Stimulated activated CD4-positive, alpha-beta T cell treated with anti-CD3 and anti-CD28 coated beads, Interleukin-1b, Interleukin-23, amount 100 ng/mL, for 48 hours (primary cell): ENCODE data around the gene ABCD1.
A peak's percentile ranks its signal among the peaks of the same experiment; 100 is the strongest.
"Not testable (repeated sequence)": the region's sequence is repeated elsewhere in the genome, so short reads cannot be mapped to it uniquely, and the experiment has no call there.

Experiments
- DNase-seq: peaks from one replicate; pipeline ENCODE4 v3.0.0-alpha.2; 2020

The ABCD1 gene

DNA sequence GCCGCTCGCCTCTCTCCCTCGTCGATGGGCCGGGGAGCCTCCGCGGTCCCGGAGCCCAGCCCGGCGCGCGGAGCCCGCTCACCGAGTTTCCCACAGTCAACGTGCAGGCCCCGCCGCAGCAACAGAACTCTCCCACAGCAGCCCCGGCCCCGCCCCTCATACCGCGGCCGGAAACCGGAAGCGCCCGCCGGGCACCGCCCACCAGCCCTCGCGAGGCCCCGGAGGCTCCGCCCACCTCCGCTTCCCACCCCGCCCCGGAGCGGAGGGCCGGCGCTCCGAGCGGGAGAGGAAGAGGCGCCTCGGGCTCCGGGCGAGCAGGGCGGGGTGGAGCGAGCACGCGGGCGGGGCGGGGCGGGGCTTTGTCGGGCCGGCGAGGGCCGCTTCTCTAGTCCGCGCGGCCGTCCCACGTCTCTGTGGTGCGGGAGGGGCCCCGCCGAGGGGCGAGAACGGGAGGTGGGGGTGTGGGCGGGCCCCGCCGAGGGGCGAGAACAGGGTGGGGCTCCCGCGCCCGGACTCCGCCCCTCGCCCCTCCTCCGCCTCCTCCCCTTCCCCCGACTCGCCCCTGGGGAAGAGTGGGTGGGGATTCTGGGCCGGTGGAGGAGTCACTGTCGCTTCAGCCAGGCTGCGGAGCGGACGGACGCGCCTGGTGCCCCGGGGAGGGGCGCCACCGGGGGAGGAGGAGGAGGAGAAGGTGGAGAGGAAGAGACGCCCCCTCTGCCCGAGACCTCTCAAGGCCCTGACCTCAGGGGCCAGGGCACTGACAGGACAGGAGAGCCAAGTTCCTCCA lies at the start of gene ABCD1, which contains the start of gene BCAP31:
Gene ABCD1, plus strand, starts transcription at position 605 of the 787 bp plus-strand sequence. CDS start 411 bp downstream, outside the sequence.
Gene BCAP31, minus strand, starts transcription at position 136 of the 787 bp plus-strand sequence. CDS start 1,143 bp downstream, outside the sequence.
- peak; percentile 87 for DNase-seq

DNA sequence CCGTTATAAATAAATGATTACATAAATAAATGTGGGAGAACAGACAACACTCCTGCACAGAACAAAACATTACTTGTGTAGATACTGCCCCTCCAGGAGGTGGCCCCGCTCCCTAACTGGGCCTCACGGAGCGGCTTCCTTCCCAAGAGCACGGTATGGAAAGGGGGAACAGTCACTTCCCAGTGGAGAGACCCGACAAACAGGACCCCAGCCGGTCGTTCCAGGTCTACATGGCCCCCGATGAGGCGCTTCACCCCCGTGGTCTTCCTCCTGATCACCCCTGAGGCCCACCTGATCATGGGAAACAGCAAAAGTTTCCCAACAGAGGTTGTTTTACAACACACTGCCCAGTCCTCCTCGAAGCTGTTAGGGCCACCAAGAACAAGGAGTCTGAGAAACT lies 43.5 kb upstream of the ABCD1 start:
- no peak for DNase-seq

DNA sequence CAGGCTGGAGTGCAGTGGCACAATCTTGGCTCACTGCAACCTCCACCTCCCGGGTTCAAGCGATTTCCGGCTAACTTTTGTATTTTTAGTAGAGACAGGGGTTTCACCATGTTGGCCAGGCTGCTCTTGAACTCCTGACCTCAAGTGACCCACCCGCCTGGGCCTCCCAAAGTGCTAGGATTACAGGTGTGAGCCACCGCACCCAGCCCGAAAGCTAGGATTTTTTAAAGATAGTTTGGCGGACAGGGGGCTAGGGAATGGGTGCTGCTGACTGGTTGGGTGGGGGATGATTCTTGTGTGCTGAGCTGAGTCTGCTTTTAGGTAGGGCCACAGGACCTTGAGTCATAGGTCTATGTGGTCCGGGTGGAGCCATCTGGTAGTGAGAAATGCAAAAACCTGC lies 41.2 kb upstream of the ABCD1 start:
- DNase-seq, result not testable (repeated sequence)

DNA sequence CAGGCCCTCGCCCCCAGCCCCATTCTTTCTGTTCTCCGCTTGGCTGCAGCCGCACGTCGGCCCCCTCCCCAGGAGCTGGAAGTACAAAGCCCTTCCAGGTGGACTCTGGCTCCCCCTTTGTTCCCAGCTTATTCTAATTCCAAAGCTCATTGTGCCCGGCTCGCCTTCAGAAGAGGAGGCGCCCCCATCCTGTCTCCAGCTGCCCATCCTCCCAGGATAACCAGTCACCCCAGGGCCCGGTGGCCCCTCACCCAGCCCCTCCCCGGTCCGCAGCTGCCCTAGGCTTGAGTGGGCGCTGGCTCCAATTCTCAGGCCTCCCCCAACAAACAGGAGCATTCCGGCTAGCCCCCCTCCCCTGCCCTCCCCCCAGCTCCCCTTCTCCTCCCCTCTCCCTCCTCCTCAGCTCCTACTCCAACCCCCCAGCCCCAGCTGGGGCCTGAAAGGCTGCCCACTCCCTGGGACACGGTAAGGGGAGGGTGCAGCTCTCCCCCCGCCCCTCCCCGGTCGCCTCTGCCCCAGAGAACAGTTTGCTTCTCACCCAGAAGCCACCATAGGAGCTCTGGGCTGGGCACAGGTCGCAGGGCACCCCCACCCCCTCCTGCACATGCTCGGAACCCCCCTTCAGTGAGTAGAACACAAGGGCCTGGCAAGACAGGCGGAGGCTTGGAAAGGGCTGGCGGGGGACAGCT lies 40.0 kb upstream of the ABCD1 start:
- DNase-seq, result no peak

DNA sequence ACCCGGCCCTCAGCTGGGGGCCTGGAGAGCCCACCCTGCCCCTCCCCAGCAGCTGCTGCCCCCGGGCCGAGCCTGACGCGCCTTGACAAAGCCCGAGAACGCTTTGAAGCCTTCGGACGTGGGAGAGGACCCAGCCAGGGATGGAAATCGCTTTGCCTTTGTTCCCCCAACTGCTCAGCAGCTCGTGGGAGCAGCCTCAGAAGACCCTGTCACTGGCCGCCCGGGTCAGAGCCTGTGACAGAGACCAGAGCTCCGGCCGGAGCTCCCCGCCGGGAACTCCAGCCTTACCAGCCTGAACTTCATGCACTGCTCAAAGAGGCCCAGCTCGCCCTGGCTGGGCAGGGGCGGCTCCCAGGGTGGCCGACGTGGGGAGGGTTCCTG lies 39.5 kb upstream of the ABCD1 start:
- no peak for DNase-seq

DNA sequence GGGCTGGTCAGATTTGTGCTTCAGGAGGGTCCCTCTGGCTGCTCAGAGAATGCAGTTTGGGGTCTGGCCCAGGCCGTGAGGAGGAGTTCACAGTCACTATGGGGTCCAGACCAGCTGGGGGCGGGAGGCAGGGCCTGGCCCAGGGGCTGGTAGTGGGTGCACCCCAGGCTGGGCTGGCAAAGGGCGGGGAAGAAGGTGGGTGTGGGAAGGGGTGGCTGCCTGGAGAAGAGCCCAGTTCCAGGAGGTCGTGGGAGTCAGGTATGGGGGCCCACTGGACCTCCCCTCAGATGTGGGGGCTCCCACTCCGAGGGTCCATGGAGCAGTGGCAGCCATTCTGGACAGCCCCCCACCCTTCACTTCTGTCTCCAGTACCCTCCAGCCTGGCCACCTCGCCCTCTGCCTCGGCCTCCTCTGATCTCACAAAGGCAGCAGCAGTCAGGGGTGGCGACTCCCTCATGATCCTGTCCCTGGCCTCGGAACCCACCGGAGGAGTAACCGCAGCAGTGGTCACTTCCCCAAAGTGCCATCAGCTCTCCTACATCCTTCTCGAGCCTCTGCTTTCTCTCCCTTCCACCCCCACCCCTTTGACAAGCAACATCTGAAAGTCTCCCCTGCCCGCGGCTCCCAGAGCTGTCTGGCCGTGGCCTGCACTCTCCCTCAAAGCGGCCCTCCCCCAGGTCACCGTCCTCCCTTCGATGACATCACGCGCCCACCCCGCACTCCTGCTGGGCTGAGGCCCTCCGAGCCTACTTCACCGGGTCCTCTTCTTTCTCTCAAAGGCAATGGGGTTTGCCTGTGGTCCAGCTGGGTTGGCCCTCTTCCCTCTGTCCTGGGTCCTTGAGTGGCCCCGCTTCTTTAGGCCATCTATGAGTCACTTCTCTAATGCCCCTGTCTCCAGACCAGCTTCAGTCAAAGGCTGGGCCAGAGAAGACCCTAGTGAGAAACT lies 38.6 kb upstream of the ABCD1 start:
- no peak for DNase-seq

DNA sequence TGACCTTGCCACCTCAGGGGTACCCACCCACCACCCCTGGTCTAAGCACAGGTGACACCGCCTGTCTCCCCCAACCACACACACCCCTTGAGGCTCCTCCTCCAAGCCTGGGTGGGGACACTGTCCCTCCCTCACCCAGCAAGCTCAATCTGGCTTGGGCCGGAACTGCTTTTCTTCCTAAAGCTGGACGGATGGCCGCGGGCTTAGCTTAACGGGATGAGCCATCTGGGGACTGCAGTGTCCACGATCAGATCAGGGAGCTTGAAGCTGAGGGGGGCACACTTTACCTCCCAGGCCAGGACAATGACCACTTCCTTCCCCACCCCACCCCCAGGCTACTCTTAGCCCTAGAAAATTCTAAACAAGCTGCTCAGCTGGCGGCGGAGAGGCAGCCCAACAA lies 37.9 kb upstream of the ABCD1 start:
- no peak for DNase-seq

DNA sequence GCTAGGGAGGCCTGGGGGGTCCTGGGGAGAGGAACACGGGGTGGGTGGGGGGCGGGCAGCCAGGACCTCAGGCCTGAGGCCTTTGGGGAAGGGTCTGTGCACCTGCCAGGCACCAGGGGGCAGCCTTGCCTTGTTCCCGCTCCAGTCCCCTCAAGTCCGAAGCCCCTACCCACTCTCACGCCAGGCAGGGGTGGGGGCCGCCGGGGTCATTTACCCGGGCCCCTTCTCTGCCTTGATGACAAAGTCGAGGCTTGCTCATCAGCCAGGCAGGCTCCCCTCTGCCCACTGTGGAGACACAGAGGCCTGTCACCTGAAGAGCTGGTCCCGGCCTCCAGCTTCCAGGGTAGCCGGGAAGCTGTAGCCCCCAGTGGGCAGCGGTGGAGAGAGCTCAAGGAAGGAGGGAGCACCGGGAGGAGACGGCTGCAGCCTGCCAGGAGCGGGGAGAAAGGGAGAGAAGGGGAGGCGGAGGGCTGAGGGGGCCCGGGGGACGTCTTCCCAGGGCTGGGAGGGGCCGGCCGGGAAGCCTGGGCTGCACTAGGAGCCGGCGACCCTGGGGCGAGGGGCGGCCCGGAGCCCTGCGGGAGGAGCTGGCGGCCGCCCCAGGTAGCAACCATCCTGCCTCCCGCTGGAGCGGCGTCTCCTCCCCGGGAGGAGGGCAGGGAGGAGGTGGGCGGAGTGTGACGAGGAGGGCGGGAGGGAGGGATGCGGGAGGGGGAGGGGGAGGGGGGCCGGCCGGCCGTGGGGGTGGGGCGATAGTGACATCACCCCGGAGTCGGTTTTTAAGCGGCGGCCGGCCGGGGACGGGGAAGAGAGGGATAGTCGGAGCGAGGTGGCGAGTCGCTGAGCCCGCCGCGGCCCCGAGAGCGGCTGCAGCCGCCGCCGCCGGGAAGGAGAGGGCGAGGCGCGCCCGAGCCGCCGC lies 37.3 kb upstream of the ABCD1 start, which contains the start of gene SLC6A8:
Gene SLC6A8, plus strand, starts transcription at position 806 of the 919 bp plus-strand sequence. CDS start 649 bp downstream, outside the sequence.
- no peak for DNase-seq

DNA sequence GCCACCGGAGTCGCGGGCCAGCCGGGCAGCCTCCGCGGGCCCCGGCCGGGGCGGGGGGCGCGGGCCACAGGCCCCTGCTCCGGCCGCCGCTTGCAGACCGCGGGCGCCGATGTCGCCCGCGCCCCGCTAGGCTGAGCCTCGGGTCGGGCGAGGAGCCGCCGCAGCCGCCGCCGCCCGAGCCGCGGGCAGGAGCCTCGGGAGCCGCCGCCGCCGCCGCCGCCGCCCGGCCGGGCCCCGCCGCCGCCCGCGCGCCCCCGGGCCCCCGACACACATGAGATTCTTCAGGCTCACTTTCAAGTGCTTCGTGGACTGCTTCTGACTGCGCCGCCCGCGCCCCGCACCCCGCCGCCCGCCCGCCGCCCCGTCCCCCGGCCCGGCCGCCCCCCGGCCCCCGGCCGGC lies 36.6 kb upstream of the ABCD1 start:
- no peak for DNase-seq

DNA sequence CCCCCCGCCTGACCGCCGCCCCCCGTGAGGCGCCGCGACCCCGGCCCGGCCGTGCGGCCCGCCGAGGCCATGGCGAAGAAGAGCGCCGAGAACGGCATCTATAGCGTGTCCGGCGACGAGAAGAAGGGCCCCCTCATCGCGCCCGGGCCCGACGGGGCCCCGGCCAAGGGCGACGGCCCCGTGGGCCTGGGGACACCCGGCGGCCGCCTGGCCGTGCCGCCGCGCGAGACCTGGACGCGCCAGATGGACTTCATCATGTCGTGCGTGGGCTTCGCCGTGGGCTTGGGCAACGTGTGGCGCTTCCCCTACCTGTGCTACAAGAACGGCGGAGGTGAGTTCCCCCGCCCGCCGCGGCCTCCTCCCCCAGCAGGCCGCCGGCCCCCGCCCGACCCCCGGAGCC lies 36.1 kb upstream of the ABCD1 start:
- DNase-seq, result no peak

DNA sequence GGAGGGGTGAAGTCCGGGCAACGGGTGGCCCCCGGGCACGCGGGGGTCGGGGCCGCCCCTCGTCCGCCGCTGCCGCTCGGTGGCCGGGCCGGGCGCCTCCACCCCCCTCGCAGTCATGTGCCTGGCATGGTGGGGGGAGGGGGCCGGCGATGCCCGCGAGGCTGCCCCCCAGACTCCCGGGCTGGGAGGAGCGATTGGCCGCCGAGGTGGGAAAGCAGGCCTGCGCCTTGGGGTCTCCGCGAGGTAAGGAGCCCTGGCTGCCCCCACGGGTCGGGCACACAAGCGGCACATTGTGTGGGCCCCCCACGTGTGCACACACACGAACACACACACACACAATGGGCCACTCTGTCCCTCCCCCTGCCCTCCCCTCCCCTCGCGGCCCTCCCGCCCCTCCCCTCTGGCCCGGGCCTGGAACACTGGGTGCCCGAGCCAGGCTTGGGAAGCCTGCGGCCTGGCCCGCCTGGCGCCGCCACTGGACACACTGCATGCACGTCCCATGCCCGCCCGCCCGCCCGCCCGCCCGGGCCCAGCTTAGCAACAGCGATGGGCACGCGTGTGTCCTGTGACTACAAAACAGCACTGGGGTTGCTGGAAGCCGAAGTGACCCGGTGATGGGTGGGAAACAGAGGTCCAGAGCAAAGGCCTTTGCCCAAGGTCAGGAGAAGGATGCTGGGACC lies 35.6 kb upstream of the ABCD1 start:
- no peak for DNase-seq

DNA sequence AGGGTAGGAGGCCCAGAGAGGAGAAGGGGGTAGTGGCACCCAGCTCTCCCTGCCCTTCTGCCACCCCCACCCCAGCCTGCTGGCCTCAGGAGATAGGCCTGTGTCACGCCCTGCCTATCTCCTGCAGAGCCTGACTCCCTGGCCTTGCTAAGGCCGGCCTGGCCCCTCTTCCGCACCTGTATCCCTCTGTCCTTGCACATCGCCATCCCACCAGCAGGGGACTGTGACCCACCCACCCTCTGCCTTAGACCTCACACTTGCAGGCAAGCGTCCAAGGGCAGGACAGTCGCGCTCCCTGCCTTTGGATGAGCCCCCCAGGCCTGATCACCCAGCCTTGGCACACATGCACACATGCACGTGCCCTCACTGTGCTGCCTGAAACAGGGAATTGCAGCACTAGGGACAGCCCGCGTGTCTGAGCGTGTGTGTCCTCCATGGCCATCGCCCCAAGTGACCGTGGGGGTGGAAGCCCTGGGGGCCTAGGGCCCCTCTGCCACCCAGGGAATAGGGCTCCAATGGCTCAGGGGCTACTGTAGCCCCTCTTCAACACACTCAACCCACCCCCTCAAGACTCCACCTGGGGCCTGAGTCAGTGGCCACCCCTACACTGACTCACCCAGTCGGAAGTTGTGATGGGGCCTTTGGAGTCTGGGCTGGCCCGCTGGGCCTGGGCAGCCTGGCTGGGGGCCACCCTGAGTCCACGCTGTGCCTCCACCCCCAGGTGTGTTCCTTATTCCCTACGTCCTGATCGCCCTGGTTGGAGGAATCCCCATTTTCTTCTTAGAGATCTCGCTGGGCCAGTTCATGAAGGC lies 34.8 kb upstream of the ABCD1 start:
- no peak for DNase-seq

DNA sequence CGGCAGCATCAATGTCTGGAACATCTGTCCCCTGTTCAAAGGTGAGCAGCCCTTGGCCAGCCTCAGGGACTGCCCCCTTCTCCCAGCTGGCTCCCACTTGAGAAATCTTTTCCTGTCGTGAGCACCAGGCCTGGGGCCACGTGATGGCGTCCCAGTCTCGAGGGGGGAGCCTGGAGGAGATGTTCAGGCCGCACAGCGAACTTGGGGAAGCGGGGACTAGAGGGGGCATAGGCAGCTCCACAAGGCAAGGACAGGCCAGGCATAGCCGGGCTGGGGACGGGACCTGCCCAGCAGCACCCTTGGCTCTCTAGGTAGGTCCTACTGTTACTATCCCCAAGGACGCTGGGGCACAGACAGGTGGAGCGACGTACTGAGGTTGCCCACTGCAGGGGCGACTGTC lies 34.2 kb upstream of the ABCD1 start:
- no peak for DNase-seq

DNA sequence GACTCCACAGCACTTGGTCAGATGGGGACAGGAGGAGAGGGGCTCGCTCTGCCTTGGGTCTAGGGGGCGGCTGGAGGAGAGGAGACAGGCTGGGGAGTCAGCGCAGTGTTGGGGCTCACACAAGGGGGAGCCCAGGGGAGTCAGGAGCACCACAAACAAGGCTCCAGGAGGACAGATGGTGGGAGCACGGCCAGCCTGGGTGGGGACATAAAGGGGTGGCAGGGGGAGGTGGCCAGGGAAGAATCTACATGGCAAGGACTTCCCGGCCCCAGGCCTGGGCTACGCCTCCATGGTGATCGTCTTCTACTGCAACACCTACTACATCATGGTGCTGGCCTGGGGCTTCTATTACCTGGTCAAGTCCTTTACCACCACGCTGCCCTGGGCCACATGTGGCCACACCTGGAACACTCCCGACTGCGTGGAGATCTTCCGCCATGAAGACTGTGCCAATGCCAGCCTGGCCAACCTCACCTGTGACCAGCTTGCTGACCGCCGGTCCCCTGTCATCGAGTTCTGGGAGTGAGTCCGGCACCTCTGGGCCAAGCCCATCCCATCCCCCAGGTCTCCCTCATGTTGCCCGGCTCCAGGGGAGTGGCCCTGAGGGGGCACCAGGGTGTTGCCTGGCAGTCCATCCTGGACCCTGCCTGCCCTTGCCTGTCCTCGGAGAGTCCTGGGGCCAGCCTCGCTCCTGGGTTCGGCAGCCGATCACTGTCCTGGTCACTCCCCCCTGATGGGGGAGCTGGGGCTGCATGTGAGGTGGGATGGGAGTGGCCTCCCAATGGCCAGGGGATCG lies 33.4 kb upstream of the ABCD1 start:
- not testable (repeated sequence) for DNase-seq

DNA sequence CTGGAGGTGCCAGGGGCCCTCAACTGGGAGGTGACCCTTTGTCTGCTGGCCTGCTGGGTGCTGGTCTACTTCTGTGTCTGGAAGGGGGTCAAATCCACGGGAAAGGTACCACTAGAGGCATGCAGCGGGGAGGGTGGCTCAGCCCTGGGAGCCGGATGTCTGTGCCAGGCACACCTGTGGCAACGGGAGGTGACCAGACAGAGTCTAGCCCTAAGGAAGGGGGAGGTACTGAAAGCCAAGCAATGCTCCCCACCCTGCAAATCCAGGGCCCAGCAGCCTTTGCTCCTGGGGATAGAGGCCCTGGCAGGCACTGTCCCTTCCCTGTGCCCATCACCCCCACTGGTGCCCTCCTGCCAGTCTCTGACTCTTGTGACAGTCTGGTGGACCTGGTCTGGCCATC lies 32.7 kb upstream of the ABCD1 start:
- DNase-seq, result no peak

DNA sequence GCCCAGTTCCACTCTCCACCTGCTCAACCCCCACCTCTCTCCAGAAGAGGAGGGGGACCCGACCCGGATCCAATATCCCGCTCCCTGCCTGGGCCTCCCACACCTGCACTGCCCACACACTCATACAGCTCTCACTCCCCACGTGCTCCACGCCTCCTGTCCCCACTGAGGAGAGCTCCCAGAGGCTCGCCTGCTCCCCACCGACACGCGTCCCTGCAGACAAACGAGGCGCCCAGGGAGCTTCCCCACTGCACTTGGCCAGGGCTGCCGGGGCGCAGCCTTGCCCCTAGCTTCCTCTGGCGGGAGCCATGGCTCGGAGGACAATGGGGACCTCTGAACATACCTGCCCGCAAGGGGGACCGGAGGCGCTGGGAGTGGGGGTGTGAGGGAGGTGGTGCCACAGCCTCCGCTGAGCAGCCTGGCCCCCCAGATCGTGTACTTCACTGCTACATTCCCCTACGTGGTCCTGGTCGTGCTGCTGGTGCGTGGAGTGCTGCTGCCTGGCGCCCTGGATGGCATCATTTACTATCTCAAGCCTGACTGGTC lies 32.0 kb upstream of the ABCD1 start:
- no peak for DNase-seq

DNA sequence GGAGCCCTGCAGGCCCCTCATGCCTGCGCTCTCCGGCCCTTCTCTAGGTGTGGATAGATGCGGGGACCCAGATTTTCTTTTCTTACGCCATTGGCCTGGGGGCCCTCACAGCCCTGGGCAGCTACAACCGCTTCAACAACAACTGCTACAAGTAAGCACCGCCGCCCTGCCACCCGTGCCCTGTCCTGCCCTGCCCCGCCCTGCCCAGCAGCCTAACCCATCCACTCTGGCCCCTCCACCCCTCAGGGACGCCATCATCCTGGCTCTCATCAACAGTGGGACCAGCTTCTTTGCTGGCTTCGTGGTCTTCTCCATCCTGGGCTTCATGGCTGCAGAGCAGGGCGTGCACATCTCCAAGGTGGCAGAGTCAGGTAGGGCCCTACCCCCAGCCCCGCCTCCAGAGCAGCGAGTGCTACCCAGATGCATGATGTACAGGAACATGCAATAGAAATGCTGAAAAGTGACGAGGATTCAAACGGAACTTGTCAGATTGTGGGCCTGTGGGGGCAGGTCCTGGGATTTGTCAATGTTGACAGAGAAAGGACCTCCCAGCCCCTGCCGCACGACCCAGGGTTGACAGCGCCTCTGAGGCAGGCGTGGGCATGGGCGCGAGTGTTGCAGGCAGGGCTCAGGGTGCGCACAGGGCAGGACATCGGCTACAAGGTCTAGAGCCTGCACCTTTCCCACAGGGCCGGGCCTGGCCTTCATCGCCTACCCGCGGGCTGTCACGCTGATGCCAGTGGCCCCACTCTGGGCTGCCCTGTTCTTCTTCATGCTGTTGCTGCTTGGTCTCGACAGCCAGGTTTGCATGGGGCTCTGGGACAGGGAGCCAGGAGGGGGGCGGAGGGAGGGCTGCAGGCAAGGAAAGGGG lies 31.2 kb upstream of the ABCD1 start:
- DNase-seq, result no peak

DNA sequence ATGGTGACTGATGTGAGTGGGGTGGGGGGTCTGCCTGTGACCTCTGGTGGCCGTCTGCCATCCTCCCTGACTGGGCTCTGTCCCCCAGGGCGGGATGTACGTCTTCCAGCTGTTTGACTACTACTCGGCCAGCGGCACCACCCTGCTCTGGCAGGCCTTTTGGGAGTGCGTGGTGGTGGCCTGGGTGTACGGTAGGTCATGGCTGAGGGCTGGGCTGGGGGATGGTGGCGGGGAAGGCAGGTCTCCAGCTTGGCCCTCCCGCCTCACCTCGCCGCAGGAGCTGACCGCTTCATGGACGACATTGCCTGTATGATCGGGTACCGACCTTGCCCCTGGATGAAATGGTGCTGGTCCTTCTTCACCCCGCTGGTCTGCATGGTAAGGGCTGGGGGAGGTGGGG lies 30.4 kb upstream of the ABCD1 start:
- not testable (repeated sequence) for DNase-seq
